ENCODE data around the gene USP40. TPM values are rescaled to one million over a fixed set of nuclear protein-coding genes. Genes with fewer than 3 reads are reported as not detected.

Gene USP40
- total RNA-seq, 1 donor from 2014 or later, result 49.8 TPM

DNA sequence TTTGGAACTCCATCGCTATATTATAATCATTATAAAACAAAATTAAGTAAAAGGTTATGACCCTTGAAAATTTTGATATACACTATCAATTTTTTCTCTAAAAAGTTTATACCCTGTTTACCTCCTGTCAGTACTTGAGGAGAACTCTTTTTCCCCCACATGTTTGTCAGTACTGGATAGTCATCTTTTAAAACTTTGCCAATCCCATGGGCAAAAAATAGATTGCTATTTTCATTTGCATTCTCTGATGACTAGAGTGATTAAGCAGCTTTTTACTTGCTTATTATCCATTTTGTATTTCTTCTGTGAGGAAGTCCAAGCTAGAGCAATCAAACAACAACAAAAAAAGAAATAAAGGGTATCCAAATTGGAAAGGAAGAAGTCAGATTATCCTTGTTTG is 135.9 kb downstream of the USP40 start:
- Histone ChIP-seq H3K27me3 (ENCODE audit: control insufficient read depth, insufficient read depth, low read length) (no peaks in the 10 kb centered on the region), H3K4me3 (ENCODE audit: low read depth, low read length) (no peak overlapping the region), H3K36me3 (ENCODE audit: control insufficient read depth, insufficient read depth, low read length) (no peaks in the 10 kb centered on the region)
- TF ChIP-seq, protein P1, sequence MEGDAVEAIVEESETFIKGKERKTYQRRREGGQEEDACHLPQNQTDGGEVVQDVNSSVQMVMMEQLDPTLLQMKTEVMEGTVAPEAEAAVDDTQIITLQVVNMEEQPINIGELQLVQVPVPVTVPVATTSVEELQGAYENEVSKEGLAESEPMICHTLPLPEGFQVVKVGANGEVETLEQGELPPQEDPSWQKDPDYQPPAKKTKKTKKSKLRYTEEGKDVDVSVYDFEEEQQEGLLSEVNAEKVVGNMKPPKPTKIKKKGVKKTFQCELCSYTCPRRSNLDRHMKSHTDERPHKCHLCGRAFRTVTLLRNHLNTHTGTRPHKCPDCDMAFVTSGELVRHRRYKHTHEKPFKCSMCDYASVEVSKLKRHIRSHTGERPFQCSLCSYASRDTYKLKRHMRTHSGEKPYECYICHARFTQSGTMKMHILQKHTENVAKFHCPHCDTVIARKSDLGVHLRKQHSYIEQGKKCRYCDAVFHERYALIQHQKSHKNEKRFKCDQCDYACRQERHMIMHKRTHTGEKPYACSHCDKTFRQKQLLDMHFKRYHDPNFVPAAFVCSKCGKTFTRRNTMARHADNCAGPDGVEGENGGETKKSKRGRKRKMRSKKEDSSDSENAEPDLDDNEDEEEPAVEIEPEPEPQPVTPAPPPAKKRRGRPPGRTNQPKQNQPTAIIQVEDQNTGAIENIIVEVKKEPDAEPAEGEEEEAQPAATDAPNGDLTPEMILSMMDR (IDR thresholded peaks at IDR 0.05; ENCODE audit: insufficient read depth, low read length, poor library complexity, severe bottlenecking), result no peak
- DNase-seq (ENCODE audit: low read depth), result no peak

DNA sequence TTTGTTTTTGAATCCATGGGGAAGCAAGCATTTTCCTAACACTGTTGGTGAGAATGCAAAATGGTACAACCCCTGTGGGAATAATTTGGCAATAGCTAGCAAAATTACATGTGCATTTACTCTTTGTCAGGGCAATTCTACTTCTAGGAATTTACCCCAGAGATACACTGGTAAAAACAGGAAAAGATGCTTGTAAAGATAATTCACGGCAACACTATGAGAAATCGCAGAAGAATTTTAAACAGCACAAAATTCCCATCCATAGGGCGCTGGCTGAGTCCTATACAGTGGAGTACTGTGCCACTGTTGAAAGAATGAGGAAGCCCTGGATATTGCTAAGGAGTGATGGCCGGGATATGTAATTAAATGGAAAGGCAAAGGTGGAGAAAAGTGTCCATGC is 136.5 kb downstream of the USP40 start:
- Histone ChIP-seq H3K27me3 (ENCODE audit: control insufficient read depth, insufficient read depth, low read length) (no peaks in the 10 kb centered on the region), H3K36me3 (ENCODE audit: control insufficient read depth, insufficient read depth, low read length) (no peaks in the 10 kb centered on the region), H3K4me3 (ENCODE audit: low read depth, low read length) (no peak overlapping the region)
- TF ChIP-seq, protein P1 (IDR thresholded peaks at IDR 0.05; ENCODE audit: insufficient read depth, low read length, poor library complexity, severe bottlenecking), result no peak
- no peak for DNase-seq (ENCODE audit: low read depth)

DNA sequence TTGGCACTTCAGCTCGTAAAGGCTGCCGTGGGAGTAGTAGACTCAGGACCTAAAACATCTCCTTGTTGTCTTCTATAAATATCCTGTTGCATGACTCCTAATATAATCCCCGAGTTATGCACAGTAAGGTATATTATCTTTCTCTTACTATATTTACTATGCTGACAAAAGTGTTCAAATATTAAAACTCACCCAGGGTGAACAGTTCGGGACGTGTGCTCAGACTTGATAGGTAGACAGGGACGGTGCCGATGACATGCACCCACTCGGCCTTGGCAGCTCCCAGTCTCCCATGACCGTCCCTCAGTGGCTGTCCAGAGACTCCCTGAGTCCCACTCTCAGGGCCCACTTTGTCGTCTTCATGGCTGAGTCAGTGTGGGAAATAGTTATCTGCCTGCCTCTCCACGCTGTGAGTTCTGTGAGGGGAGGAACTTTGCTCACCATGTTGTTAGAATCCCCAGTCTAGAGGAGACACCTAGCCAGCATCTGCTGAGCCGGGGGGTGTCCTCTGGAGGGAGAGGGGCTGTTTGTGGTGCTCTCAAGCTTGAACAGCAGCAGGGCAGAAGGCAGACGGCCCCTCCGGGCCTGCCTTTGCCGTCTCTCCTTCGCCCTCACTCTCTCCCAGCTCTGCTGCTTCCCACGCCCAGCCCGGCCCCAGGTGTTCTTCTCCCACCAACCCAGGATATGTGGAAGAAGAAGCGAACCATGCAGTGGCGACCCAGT is 137.2 kb downstream of the USP40 start:
- Histone ChIP-seq H3K27me3 (ENCODE audit: control insufficient read depth, insufficient read depth, low read length) (no peaks in the 10 kb centered on the region), H3K36me3 (ENCODE audit: control insufficient read depth, insufficient read depth, low read length) (no peaks in the 10 kb centered on the region), H3K4me3 (ENCODE audit: low read depth, low read length) (no peak overlapping the region)
- no peak for DNase-seq (ENCODE audit: low read depth)
- TF ChIP-seq, protein P1 (IDR thresholded peaks at IDR 0.05; ENCODE audit: insufficient read depth, low read length, poor library complexity, severe bottlenecking), result no peak

DNA sequence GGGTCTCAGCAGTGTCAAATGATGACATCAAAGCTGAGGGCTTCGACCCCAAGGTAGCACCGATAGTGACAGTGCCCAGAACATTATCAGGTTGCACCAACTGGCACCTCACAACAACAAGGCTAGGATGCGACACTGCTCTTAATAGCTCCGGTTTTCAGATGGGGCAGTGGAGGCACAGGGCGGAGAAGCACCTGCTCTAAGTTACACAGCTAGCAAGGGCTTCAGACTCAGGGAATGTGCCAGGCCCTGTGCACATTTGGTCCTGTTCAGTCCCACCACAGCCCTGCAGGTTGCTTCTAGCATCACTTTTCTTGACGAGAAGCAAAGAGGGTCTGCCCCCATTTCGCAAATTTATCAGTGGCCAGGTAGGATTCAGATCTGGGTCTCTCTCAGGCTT is 138.1 kb downstream of the USP40 start:
- H3K36me3 ChIP-seq (ENCODE audit: control insufficient read depth, insufficient read depth, low read length), result no peaks in the 10 kb centered on the region
- H3K27me3 ChIP-seq (ENCODE audit: control insufficient read depth, insufficient read depth, low read length), result no peaks in the 10 kb centered on the region
- no peak for DNase-seq (ENCODE audit: low read depth)
- TF ChIP-seq, protein P1 (IDR thresholded peaks at IDR 0.05; ENCODE audit: insufficient read depth, low read length, poor library complexity, severe bottlenecking), result no peak
- no peak overlapping the region for H3K4me3 ChIP-seq (ENCODE audit: low read depth, low read length)

DNA sequence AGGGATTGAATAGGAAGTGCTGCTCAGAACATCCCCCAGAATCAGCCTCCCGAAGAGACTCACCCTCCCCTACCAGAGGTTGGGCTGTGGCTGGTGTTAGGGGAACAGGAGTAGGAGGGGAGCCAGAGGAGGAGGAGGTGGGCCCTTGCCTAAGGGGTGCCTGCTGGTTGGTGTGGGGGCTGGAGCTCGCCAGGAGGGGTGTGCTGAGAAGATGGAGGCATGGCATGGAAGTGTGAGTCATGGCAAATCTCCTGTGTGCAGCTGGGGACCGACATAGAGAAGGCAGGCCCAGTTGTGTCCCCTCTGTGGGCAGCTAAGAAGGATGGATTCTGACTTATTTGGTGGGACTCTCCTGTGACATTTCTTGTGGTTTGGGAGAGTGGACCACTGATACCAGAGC is 138.6 kb downstream of the USP40 start:
- Histone ChIP-seq H3K4me3 (ENCODE audit: low read depth, low read length) (no peak overlapping the region), H3K36me3 (ENCODE audit: control insufficient read depth, insufficient read depth, low read length) (no peaks in the 10 kb centered on the region), H3K27me3 (ENCODE audit: control insufficient read depth, insufficient read depth, low read length) (no peaks in the 10 kb centered on the region)
- TF ChIP-seq, protein P1 (IDR thresholded peaks at IDR 0.05; ENCODE audit: insufficient read depth, low read length, poor library complexity, severe bottlenecking), result no peak
- no peak for DNase-seq (ENCODE audit: low read depth)

Measured in kidney epithelial cell (primary cell).